ENCODE measurements around the gene LCE3C. TPM values are rescaled to one million over a fixed set of nuclear protein-coding genes. Genes with fewer than 3 reads are reported as not detected.

The LCE3C gene
- total RNA-seq, 4 donors from 2014 or later: not detected

DNA sequence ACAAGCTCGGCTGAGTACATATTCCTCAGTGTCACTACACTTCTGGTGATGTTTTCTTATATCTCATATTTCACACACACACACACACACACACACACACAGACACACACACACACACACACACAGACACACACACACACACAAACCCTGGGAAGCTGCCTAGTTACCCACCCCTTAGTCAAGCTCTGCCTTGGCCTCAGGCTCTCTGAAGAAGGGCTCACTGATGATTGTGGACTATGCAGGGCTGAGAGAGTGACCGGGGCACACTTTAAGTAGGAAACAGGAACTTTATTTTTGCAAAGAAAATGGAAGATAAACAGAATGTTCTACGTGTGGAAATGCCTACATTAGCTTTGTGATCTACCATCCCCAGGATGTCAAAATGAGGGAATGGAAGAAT lies 43.9 kb downstream of the LCE3C start:
- no peak for DNase-seq

DNA sequence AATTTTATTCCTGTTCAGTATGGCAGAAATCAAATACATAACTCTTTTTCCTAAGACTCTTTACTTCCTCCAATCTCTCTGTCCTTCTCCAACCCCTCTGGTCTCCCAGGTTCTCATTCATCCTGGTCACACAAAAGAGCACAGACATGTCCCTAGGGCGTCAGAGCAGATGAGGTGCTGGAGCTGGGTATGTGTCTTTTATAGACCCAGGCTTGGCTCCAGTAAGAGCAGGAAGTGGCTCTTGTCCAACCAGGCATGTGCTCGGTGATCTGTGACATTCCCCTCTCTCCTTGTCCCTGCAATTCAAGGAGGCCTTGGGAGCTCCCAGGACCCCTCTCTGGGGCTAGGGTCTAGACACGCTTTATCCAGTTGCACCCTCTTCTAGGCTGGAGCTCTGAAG lies 45.1 kb downstream of the LCE3C start:
- Histone ChIP-seq H3K9me3 (no peaks in the 10 kb centered on the region), H3K27ac (no peak overlapping the region), H3K4me3 (no peak overlapping the region), H3K27me3 (no peaks in the 10 kb centered on the region), H3K4me1 (no peaks in the 10 kb centered on the region), H3K36me3 (no peaks in the 10 kb centered on the region)
- no peak for DNase-seq
- no peak for TF ChIP-seq POLR2A (IDR thresholded peaks at IDR 0.05)
- TF ChIP-seq, protein P1, sequence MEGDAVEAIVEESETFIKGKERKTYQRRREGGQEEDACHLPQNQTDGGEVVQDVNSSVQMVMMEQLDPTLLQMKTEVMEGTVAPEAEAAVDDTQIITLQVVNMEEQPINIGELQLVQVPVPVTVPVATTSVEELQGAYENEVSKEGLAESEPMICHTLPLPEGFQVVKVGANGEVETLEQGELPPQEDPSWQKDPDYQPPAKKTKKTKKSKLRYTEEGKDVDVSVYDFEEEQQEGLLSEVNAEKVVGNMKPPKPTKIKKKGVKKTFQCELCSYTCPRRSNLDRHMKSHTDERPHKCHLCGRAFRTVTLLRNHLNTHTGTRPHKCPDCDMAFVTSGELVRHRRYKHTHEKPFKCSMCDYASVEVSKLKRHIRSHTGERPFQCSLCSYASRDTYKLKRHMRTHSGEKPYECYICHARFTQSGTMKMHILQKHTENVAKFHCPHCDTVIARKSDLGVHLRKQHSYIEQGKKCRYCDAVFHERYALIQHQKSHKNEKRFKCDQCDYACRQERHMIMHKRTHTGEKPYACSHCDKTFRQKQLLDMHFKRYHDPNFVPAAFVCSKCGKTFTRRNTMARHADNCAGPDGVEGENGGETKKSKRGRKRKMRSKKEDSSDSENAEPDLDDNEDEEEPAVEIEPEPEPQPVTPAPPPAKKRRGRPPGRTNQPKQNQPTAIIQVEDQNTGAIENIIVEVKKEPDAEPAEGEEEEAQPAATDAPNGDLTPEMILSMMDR (IDR thresholded peaks at IDR 0.05): no peak

More for the DNA sequence above, 43.9 kb downstream of the LCE3C start:
- Histone ChIP-seq H3K36me3 (no peaks in the 10 kb centered on the region), H3K27ac (no peak overlapping the region), H3K9me3 (no peaks in the 10 kb centered on the region), H3K4me1 (no peaks in the 10 kb centered on the region), H3K27me3 (no peaks in the 10 kb centered on the region), H3K4me3 (no peak overlapping the region)
- no peak for TF ChIP-seq POLR2A (IDR thresholded peaks at IDR 0.05)
- TF ChIP-seq, protein P1 (IDR thresholded peaks at IDR 0.05): no peak

DNA sequence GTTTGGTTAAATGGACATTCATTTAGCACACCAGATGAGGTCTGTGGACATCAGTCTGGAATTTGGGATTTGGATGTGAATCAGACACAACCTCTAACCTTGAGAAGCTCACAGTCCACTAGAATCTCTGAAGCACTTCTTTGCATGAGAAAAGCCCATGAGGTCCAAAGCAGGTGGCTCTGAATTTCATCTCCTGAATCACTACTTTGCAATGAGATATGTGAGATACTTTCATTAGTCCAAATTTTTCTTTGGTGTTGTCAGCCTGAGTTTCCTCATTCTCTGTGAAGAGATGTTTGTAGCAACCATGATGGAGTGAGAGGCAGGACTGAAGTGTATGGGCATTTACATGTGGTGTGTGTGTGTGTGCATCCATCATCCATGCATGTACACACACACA lies 46.6 kb downstream of the LCE3C start:
- H3K4me3 ChIP-seq: no peak overlapping the region
- no peaks in the 10 kb centered on the region for H3K36me3 ChIP-seq
- H3K9me3 ChIP-seq: no peaks in the 10 kb centered on the region
- no peaks in the 10 kb centered on the region for H3K4me1 ChIP-seq
- DNase-seq: no peak
- no peak for TF ChIP-seq POLR2A (IDR thresholded peaks at IDR 0.05)
- TF ChIP-seq, protein P1 (IDR thresholded peaks at IDR 0.05): no peak
- no peak overlapping the region for H3K27ac ChIP-seq
- H3K27me3 ChIP-seq: no peaks in the 10 kb centered on the region

Small RNA genes lying within 50 kb of the gene (small RNA-seq; reads per million reads assigned to genes)
- gene LCE3A (0 reads per million in 2 donors), gene LCE3B (0 reads per million in 2 donors)

Other genes with a start within 250 kb of the LCE3C start
- gene FLG2, start 240.2 kb upstream of the LCE3C start, total RNA-seq: 1 to 10 TPM in 1 of 4 donors, under 1 TPM in 3; 0.13 to 1.7 (median 0.23) TPM
- under 1 TPM in 1 of 4 donors, not detected in 3; 0.67 TPM for gene CRNN, start 186.0 kb upstream of the LCE3C start, total RNA-seq
- not detected for gene LCE5A, start 89.4 kb upstream of the LCE3C start, total RNA-seq
- gene CRCT1, start 85.8 kb upstream of the LCE3C start, total RNA-seq: not detected
- not detected for gene LCE3E, start 33.5 kb upstream of the LCE3C start, total RNA-seq
- gene LCE3D, start 19.7 kb upstream of the LCE3C start, total RNA-seq: not detected
- not detected for gene LCE3B, start 13.6 kb downstream of the LCE3C start, total RNA-seq
- not detected for gene LCE3A, start 22.9 kb downstream of the LCE3C start, total RNA-seq
- not detected for gene LCE2D, start 63.1 kb downstream of the LCE3C start, total RNA-seq
- not detected for gene LCE2C, start 75.0 kb downstream of the LCE3C start, total RNA-seq
- not detected for gene LCE2B, start 85.9 kb downstream of the LCE3C start, total RNA-seq
- not detected for gene LCE2A, start 98.1 kb downstream of the LCE3C start, total RNA-seq
- not detected for gene LCE4A, start 107.9 kb downstream of the LCE3C start, total RNA-seq
- gene KPRP, start 157.8 kb downstream of the LCE3C start, total RNA-seq: not detected
- not detected for gene LCE1F, start 174.9 kb downstream of the LCE3C start, total RNA-seq
- not detected for gene LCE1E, start 186.0 kb downstream of the LCE3C start, total RNA-seq
- gene LCE1D, start 196.5 kb downstream of the LCE3C start, total RNA-seq: not detected
- not detected for gene LCE1C, start 206.4 kb downstream of the LCE3C start, total RNA-seq
- gene LCE1B, start 211.7 kb downstream of the LCE3C start, total RNA-seq: not detected
- gene LCE1A, start 227.2 kb downstream of the LCE3C start, total RNA-seq: not detected
- not detected for gene LCE6A, start 242.6 kb downstream of the LCE3C start, total RNA-seq